B cell (primary cell): Measurements from ENCODE around the gene AMBN. TPM values are rescaled to one million over a fixed set of nuclear protein-coding genes. Genes with fewer than 3 reads are reported as not detected.

Experiments
- ATAC-seq: fragments of 200-7000 bp; cut with Tn5 transposase; one replicate; pipeline ENCODE4 v1.10.0; 2021; ENCODE audit warnings: low read depth, mild to moderate bottlenecking, moderate number of reproducible peaks, moderate library complexity
- CTCF ChIA-PET: fragments of 350-600 bp; sonication (Branson Sonifier 250); formaldehyde crosslinking; loops from one replicate; lab custom pipeline; 2021; ENCODE audit warnings: antibody characterized with exemption, inconsistent platforms; lab: Charles Lee
- POLR2A ChIA-PET: fragments of 350-600 bp; sonication (Branson Sonifier 250); formaldehyde crosslinking; loops from one replicate; lab custom pipeline; 2021; ENCODE audit warnings: antibody characterized with exemption; lab: Charles Lee
- DNase-seq: peaks from one replicate; pipeline ENCODE4 v3.0.0; 2013
- H2AFZ ChIP-seq: 2 replicates; pipeline ENCODE4 v1.6.1; 2012; ENCODE audit warnings: mild to moderate bottlenecking, low read depth, low read length; ENCODE audit not compliant: insufficient read depth, poor library complexity, severe bottlenecking
- H3K27ac ChIP-seq, 2 donors: 1 replicate in 1 of 2; 2 replicates in 1 of 2; pipeline ENCODE4 v1.5.1; 2012 to 2013; ENCODE audit warnings: low read length in 2 of 2, mild to moderate bottlenecking in 2 of 2, moderate library complexity in 1 of 2
- H3K27me3 ChIP-seq, 4 experiments: fragments of 200-600 bp in 1 of 4; sonication (generic) in 1 of 4; replicated peaks in 1 of 4; 1 replicate in 2 of 4; 2 replicates in 2 of 4; pipeline versions ENCODE4 v1.6.1 to v1.7.0; 2013 to 2016; ENCODE audit warnings: low read length in 3 of 4, mild to moderate bottlenecking in 2 of 4, mixed read lengths in 1 of 4, moderate library complexity in 1 of 4; ENCODE audit not compliant: insufficient read depth in 4 of 4, control insufficient read depth in 3 of 4; ENCODE audit errors: control extremely low read depth in 1 of 4
- H3K36me3 ChIP-seq, 2 experiments: replicated peaks in 1 of 2; 1 replicate in 1 of 2; 2 replicates in 1 of 2; pipeline versions ENCODE4 v1.6.1 to v1.7.1; 2013; ENCODE audit warnings: low read length in 1 of 2; ENCODE audit not compliant: insufficient read depth in 2 of 2, control insufficient read depth in 1 of 2; ENCODE audit errors: control extremely low read depth in 1 of 2, extremely low read depth in 1 of 2
- H3K4me1 ChIP-seq, 2 donors: fragments of 200-600 bp in 1 of 2; sonication (generic) in 1 of 2; 1 replicate in 1 of 2; 2 replicates in 1 of 2; pipeline versions ENCODE4 v1.5.1 to v1.6.1; 2013 to 2017; ENCODE audit warnings: low read length in 2 of 2; ENCODE audit not compliant: control insufficient read depth in 2 of 2, insufficient read depth in 2 of 2
- H3K4me2 ChIP-seq: replicated peaks from 2 replicates; pipeline ENCODE3; 2012; ENCODE audit warnings: mild to moderate bottlenecking, low read depth, low read length; ENCODE audit not compliant: poor library complexity, severe bottlenecking
- H3K4me3 ChIP-seq, 5 experiments: fragments of 200-600 bp in 1 of 5; sonication (generic) in 1 of 5; 1 replicate in 3 of 5; 2 replicates in 2 of 5; pipeline versions ENCODE4 v1.5.1 to v1.7.0; 2011 to 2016; ENCODE audit warnings: low read length in 4 of 5, mild to moderate bottlenecking in 4 of 5, low read depth in 2 of 5, control low read depth in 1 of 5, moderate library complexity in 1 of 5; ENCODE audit not compliant: insufficient read depth in 1 of 5; ENCODE audit errors: control extremely low read depth in 1 of 5, extremely low read depth in 1 of 5
- H3K79me2 ChIP-seq: fragments of 200-600 bp; sonication (generic); one replicate; pipeline ENCODE4 v1.6.0; 2016; ENCODE audit warnings: low read length; ENCODE audit not compliant: control insufficient read depth, insufficient read depth
- H3K9ac ChIP-seq: fragments of 200-600 bp; sonication (generic); 2 replicates; pipeline ENCODE4 v1.6.1; 2017; ENCODE audit warnings: mild to moderate bottlenecking, low read length, moderate library complexity
- H3K9me3 ChIP-seq, 3 donors: one replicate each; pipeline versions ENCODE4 v1.6.1 to v1.7.1; 2013; ENCODE audit warnings: low read length in 2 of 3; ENCODE audit not compliant: control insufficient read depth in 2 of 3, insufficient read depth in 1 of 3; ENCODE audit errors: control extremely low read depth in 1 of 3
- H4K20me1 ChIP-seq: 2 replicates; pipeline ENCODE4 v1.6.0; 2012; ENCODE audit warnings: mild to moderate bottlenecking, low read length; ENCODE audit not compliant: insufficient read depth, control insufficient read depth, poor library complexity, severe bottlenecking
- H3K27ac Mint-ChIP-seq: one replicate; pipeline ENCODE4 v1.8.0; 2021; ENCODE audit warnings: mixed read lengths
- H3K27me3 Mint-ChIP-seq: one replicate; pipeline ENCODE4 v1.8.0; 2021; ENCODE audit warnings: mixed read lengths
- H3K4me1 Mint-ChIP-seq: one replicate; pipeline ENCODE4 v1.8.0; 2021; ENCODE audit warnings: mixed read lengths
- H3K4me3 Mint-ChIP-seq: one replicate; pipeline ENCODE4 v1.8.0; 2021; ENCODE audit warnings: mixed read lengths
- H3K9me3 Mint-ChIP-seq: one replicate; pipeline ENCODE4 v1.8.0; 2022; ENCODE audit warnings: mixed read lengths; ENCODE audit not compliant: insufficient read depth
- EZH2 ChIP-seq: IDR thresholded peaks from 2 replicates; pipeline ENCODE4 v1.6.1; 2012; ENCODE audit warnings: borderline replicate concordance, low read depth, mild to moderate bottlenecking, moderate library complexity, low read length; ENCODE audit not compliant: insufficient read depth, poor library complexity, severe bottlenecking
- WGBS: methylation state at CpG from one replicate; pipeline ENCODE4 v1.1.5; 2013; ENCODE audit warnings: missing lambda C conversion rate; ENCODE audit not compliant: insufficient coverage; 5-methylcytosine and 5-hydroxymethylcytosine counted together
- intact Hi-C: fragments of 100-400 bp; cut with micrococcal nuclease; formaldehyde crosslinking; loops from one replicate; pipeline ENCODE4 v1.10.0; 2022
- polyA plus RNA-seq: library from polyadenylated mRNA; depleted of rRNA; stranded (reverse); fragments of >200 nt; gene quantifications from 2 replicates; pipeline ENCODE4 v1.2.3, GENCODE V29; 2012
- total RNA-seq, 2 donors: library from RNA; stranded (reverse); fragments of 120-200 nt in 1 of 2; gene quantifications; 1 replicate in 1 of 2; 2 replicates in 1 of 2; pipeline versions ENCODE4 v1.2.3 to v1.2.4, GENCODE V29; 2013 to 2022
- TF ChIP-seq, protein P1 (sequence below): fragments of 200-600 bp; IDR thresholded peaks from one replicate; pipeline ENCODE4 v1.8.0; 2022; ENCODE audit warnings: antibody characterized with exemption, mild to moderate bottlenecking

The AMBN gene
- total and polyA plus RNA-seq, 2 donors (not counting 1 experiment from before 2014, with no cell fraction given) = not detected

DNA sequence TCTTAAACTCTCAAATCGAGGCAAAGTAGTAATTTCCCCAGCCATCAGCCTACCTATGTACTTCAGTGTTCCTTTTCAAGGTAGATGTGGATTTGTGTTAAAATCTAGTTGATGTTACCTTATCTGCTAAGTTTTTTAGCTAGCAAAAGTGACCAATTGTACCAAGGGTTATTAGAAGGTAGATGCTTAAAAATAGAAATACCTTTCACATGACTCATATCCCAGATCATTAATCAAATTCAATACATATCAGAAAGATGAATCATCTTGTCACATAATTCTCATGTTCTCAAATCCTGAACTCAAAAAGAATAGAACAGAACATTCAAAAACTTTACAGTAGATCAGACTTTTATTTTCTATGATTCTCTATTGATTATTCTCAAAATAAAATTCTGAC is 40.0 kb downstream of the AMBN start:
- Mint-ChIP-seq H3K4me3 (no peak overlapping the region), H3K9me3 (no peaks in the 10 kb centered on the region), H3K27ac (no peak overlapping the region), H3K27me3 (no peaks in the 10 kb centered on the region), H3K4me1 (no peaks in the 10 kb centered on the region)
- ChIA-PET POLR2A (no interaction called here), CTCF (no interaction called here)
- Histone ChIP-seq H3K27ac (no peak overlapping the region), H3K4me1 (no peaks in the 10 kb centered on the region), H4K20me1 (no peaks in the 10 kb centered on the region), H3K4me2 (no peak overlapping the region), H3K36me3 (no peaks in the 10 kb centered on the region), H2AFZ (no peak overlapping the region), H3K9me3 (no peaks in the 10 kb centered on the region), H3K4me3 (no peak overlapping the region), H3K79me2 (no peaks in the 10 kb centered on the region), H3K9ac (no peak overlapping the region), H3K27me3 (no peaks in the 10 kb centered on the region)
- DNase-seq = no peak
- intact Hi-C loops = no loop called here
- TF ChIP-seq, protein P1, sequence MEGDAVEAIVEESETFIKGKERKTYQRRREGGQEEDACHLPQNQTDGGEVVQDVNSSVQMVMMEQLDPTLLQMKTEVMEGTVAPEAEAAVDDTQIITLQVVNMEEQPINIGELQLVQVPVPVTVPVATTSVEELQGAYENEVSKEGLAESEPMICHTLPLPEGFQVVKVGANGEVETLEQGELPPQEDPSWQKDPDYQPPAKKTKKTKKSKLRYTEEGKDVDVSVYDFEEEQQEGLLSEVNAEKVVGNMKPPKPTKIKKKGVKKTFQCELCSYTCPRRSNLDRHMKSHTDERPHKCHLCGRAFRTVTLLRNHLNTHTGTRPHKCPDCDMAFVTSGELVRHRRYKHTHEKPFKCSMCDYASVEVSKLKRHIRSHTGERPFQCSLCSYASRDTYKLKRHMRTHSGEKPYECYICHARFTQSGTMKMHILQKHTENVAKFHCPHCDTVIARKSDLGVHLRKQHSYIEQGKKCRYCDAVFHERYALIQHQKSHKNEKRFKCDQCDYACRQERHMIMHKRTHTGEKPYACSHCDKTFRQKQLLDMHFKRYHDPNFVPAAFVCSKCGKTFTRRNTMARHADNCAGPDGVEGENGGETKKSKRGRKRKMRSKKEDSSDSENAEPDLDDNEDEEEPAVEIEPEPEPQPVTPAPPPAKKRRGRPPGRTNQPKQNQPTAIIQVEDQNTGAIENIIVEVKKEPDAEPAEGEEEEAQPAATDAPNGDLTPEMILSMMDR = no peak
- no peak for TF ChIP-seq EZH2
- no peak for ATAC-seq
- WGBS = no CpG with 5 or more reads among the region's 1 CpG

DNA sequence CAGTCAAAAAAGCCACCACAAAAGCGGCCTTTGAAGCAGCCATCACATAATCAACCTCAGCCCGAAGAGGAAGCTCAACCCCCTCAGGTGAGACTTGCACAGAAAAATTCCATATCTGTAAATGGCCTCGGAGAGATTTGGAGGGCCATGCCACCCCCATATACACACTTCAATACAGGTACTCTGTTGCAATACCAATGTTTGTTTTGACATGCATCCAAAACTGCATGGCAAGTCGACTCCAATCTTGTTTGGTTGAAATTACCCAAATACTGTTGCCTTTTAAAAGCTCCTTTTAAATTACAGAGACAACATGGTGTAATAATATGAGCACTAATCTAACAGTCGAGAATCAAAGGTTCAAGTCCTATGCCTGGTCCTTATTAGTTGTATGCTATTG is 42.4 kb downstream of the AMBN start:
- POLR2A ChIA-PET = no interaction called here
- no peak overlapping the region for H3K27ac Mint-ChIP-seq
- H2AFZ ChIP-seq = no peak overlapping the region
- no peak overlapping the region for H3K4me3 Mint-ChIP-seq
- H3K9me3 ChIP-seq = no peaks in the 10 kb centered on the region
- H3K36me3 ChIP-seq = no peaks in the 10 kb centered on the region
- no peaks in the 10 kb centered on the region for H3K27me3 ChIP-seq
- H3K79me2 ChIP-seq = no peaks in the 10 kb centered on the region
- H4K20me1 ChIP-seq = no peaks in the 10 kb centered on the region
- H3K4me1 ChIP-seq = no peaks in the 10 kb centered on the region
- CTCF ChIA-PET = no interaction called here
- H3K27ac ChIP-seq = no peak overlapping the region
- TF ChIP-seq, protein P1 = no peak
- TF ChIP-seq EZH2 = no peak
- H3K27me3 Mint-ChIP-seq = no peaks in the 10 kb centered on the region
- H3K4me3 ChIP-seq = no peak overlapping the region
- DNase-seq (no peak), ATAC-seq (no peak)
- no peaks in the 10 kb centered on the region for H3K9me3 Mint-ChIP-seq
- intact Hi-C loops = no loop called here
- 100% methylated on average over 3 of the region's 5 CpGs for WGBS
- H3K9ac ChIP-seq = no peak overlapping the region
- H3K4me1 Mint-ChIP-seq = no peaks in the 10 kb centered on the region
- H3K4me2 ChIP-seq = no peak overlapping the region
